GM23338 (cell line): ENCODE measurements around the gene RALY.
"Not testable (repeated sequence)": the region's sequence is repeated elsewhere in the genome, so short reads cannot be mapped to it uniquely, and the experiment has no call there.

Source experiments
- CREB1 ChIP-seq: fragments of 250-450 bp; sonication (Bioruptor Pico); IDR thresholded peaks from 2 replicates; pipeline ENCODE4 v1.5.0; 2020; ENCODE audit warnings: low read depth, mild to moderate bottlenecking, moderate library complexity
- EZH2 ChIP-seq: fragments of 200-600 bp; sonication (generic); IDR thresholded peaks from one replicate; pipeline ENCODE4 v1.8.0; 2017; ENCODE audit warnings: antibody characterized with exemption, mild to moderate bottlenecking, low read depth; ENCODE audit not compliant: unreplicated experiment
- EZH2phosphoT487 ChIP-seq: fragments of 200-600 bp; sonication (generic); IDR thresholded peaks from one replicate; pipeline ENCODE4 v1.8.1; 2018; ENCODE audit warnings: antibody characterized with exemption; ENCODE audit not compliant: unreplicated experiment
- JUNB ChIP-seq: IDR thresholded peaks from one replicate; pipeline ENCODE4 v1.6.1; 2016; ENCODE audit warnings: antibody characterized with exemption; ENCODE audit not compliant: unreplicated experiment
- POLR2AphosphoS5 ChIP-seq: IDR thresholded peaks from 2 replicates; pipeline ENCODE4 v1.6.1; 2016; ENCODE audit warnings: antibody characterized with exemption, low read depth
- ZNF114 ChIP-seq: fragments of 250-450 bp; sonication (Bioruptor Pico); IDR thresholded peaks from 2 replicates; pipeline ENCODE4 v1.5.0; 2020; ENCODE audit warnings: mild to moderate bottlenecking, moderate library complexity
- ZNF331 ChIP-seq: fragments of 250-450 bp; sonication (Bioruptor Pico); IDR thresholded peaks from 2 replicates; pipeline ENCODE4 v1.5.0; 2020; ENCODE audit warnings: low read depth, mild to moderate bottlenecking, moderate library complexity
- TF ChIP-seq, protein P1 (sequence below), 2 experiments: fragments of 200-600 bp in 1 of 2; sonication (generic) in 1 of 2; conservative IDR thresholded peaks; 2 replicates each; pipeline versions ENCODE4 v1.5.1 to v1.6.1; 2016 to 2017; ENCODE audit warnings: antibody characterized with exemption in 2 of 2, low read depth in 2 of 2, mild to moderate bottlenecking in 2 of 2, moderate library complexity in 1 of 2
- TF ChIP-seq, protein P2 (sequence below): IDR thresholded peaks from one replicate; pipeline ENCODE4 v1.6.1; 2018; ENCODE audit warnings: antibody characterized with exemption; ENCODE audit not compliant: unreplicated experiment
- TF ChIP-seq, protein P3 (sequence below): IDR thresholded peaks from 2 replicates; pipeline ENCODE4 v1.6.1; 2016; ENCODE audit warnings: antibody characterized with exemption

DNA sequence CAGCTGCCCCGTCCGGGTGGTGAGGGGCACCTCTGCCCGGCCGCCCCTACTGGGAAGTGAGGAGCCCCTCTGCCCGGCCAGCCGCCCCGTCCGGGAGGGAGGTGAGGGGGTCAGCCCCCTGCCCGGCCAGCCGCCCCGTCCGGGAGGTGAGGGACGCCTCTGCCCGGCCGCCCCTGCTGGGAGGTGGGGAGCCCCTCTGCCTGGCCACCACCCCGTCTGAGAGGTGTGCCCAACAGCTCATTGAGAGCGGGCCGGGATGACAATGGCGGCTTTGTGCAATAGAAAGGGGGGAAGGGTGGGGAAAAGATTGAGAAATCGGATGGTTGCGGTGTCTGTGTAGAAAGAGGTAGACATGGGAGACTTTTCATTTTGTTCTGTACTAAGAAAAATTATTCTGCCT lies 139.2 kb downstream of the RALY start:
- TF ChIP-seq, protein P1, sequence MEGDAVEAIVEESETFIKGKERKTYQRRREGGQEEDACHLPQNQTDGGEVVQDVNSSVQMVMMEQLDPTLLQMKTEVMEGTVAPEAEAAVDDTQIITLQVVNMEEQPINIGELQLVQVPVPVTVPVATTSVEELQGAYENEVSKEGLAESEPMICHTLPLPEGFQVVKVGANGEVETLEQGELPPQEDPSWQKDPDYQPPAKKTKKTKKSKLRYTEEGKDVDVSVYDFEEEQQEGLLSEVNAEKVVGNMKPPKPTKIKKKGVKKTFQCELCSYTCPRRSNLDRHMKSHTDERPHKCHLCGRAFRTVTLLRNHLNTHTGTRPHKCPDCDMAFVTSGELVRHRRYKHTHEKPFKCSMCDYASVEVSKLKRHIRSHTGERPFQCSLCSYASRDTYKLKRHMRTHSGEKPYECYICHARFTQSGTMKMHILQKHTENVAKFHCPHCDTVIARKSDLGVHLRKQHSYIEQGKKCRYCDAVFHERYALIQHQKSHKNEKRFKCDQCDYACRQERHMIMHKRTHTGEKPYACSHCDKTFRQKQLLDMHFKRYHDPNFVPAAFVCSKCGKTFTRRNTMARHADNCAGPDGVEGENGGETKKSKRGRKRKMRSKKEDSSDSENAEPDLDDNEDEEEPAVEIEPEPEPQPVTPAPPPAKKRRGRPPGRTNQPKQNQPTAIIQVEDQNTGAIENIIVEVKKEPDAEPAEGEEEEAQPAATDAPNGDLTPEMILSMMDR (conservative IDR thresholded peaks at IDR 0.05; ENCODE audit: low read depth in 2 of 2): not testable (repeated sequence)
- TF ChIP-seq, protein P2, sequence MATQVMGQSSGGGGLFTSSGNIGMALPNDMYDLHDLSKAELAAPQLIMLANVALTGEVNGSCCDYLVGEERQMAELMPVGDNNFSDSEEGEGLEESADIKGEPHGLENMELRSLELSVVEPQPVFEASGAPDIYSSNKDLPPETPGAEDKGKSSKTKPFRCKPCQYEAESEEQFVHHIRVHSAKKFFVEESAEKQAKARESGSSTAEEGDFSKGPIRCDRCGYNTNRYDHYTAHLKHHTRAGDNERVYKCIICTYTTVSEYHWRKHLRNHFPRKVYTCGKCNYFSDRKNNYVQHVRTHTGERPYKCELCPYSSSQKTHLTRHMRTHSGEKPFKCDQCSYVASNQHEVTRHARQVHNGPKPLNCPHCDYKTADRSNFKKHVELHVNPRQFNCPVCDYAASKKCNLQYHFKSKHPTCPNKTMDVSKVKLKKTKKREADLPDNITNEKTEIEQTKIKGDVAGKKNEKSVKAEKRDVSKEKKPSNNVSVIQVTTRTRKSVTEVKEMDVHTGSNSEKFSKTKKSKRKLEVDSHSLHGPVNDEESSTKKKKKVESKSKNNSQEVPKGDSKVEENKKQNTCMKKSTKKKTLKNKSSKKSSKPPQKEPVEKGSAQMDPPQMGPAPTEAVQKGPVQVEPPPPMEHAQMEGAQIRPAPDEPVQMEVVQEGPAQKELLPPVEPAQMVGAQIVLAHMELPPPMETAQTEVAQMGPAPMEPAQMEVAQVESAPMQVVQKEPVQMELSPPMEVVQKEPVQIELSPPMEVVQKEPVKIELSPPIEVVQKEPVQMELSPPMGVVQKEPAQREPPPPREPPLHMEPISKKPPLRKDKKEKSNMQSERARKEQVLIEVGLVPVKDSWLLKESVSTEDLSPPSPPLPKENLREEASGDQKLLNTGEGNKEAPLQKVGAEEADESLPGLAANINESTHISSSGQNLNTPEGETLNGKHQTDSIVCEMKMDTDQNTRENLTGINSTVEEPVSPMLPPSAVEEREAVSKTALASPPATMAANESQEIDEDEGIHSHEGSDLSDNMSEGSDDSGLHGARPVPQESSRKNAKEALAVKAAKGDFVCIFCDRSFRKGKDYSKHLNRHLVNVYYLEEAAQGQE: not testable (repeated sequence)
- not testable (repeated sequence) for TF ChIP-seq EZH2; POLR2AphosphoS5; CREB1 (CRISPR knock-in tag); EZH2phosphoT487; ZNF114; JUNB; ZNF331
- TF ChIP-seq, protein P3, sequence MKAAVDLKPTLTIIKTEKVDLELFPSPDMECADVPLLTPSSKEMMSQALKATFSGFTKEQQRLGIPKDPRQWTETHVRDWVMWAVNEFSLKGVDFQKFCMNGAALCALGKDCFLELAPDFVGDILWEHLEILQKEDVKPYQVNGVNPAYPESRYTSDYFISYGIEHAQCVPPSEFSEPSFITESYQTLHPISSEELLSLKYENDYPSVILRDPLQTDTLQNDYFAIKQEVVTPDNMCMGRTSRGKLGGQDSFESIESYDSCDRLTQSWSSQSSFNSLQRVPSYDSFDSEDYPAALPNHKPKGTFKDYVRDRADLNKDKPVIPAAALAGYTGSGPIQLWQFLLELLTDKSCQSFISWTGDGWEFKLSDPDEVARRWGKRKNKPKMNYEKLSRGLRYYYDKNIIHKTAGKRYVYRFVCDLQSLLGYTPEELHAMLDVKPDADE: not testable (repeated sequence)
